Measurements from ENCODE around the gene TALDO1. TPM values are rescaled to one million over a fixed set of nuclear protein-coding genes. Genes with fewer than 3 reads are reported as not detected.

The TALDO1 gene
- total and polyA plus RNA-seq, 4 donors: 72.5 to 181 (median 128) TPM

GRCh38 chr11:766106-766935 is 19.1 kb downstream of the TALDO1 start:
- no peak overlapping the region for H3K27ac ChIP-seq (ENCODE audit: low read depth in 1 of 2, low read length in 2 of 2)
- peaks cover 17 to 46% (median 23%) of the 10 kb centered on the region in 4 donors for H3K36me3 ChIP-seq (ENCODE audit: control insufficient read depth in 4 of 4, insufficient read depth in 3 of 4, low read depth in 1 of 4, low read length in 3 of 4)
- DNase-seq (ENCODE audit: low spot score): peak; percentile 32
- no peaks in the 10 kb centered on the region for H3K27me3 ChIP-seq (ENCODE audit: control insufficient read depth in 4 of 4, insufficient read depth in 4 of 4, low read length in 3 of 4)
- peaks cover 0 to 8% (median 8%) of the 10 kb centered on the region in 4 donors for H3K4me1 ChIP-seq (ENCODE audit: control insufficient read depth in 4 of 4, insufficient read depth in 4 of 4, low read length in 3 of 4)
- no peak overlapping the region for H3K9ac ChIP-seq (ENCODE audit: low read depth in 1 of 2, low read length in 2 of 2)
- H3K4me3 ChIP-seq (ENCODE audit: low read depth in 1 of 3, low read length in 3 of 3): no peak overlapping the region
- H3K9me3 ChIP-seq (ENCODE audit: control insufficient read depth in 4 of 4, low read length in 3 of 4): no peaks in the 10 kb centered on the region
- WGBS: 84% methylated on average over 11 of the region's 11 CpGs
- TF ChIP-seq FOXA2 (IDR thresholded peaks at IDR 0.05) (no peak), GABPA (IDR thresholded peaks at IDR 0.05 in 1 of 2, conservative IDR thresholded peaks at IDR 0.05 in 1 of 2) (no peak), RXRA (IDR thresholded peaks at IDR 0.05) (no peak), ATF3 (IDR thresholded peaks at IDR 0.05) (no peak), HNF4A (conservative IDR thresholded peaks at IDR 0.05) (no peak), EGR1 (IDR thresholded peaks at IDR 0.05; ENCODE audit: low read depth in 2 of 2) (no peak), REST (IDR thresholded peaks at IDR 0.05) (no peak), JUND (IDR thresholded peaks at IDR 0.05) (no peak), YY1 (IDR thresholded peaks at IDR 0.05) (no peak), RAD21 (IDR thresholded peaks at IDR 0.05) (no peak)
- TF ChIP-seq, protein P1, sequence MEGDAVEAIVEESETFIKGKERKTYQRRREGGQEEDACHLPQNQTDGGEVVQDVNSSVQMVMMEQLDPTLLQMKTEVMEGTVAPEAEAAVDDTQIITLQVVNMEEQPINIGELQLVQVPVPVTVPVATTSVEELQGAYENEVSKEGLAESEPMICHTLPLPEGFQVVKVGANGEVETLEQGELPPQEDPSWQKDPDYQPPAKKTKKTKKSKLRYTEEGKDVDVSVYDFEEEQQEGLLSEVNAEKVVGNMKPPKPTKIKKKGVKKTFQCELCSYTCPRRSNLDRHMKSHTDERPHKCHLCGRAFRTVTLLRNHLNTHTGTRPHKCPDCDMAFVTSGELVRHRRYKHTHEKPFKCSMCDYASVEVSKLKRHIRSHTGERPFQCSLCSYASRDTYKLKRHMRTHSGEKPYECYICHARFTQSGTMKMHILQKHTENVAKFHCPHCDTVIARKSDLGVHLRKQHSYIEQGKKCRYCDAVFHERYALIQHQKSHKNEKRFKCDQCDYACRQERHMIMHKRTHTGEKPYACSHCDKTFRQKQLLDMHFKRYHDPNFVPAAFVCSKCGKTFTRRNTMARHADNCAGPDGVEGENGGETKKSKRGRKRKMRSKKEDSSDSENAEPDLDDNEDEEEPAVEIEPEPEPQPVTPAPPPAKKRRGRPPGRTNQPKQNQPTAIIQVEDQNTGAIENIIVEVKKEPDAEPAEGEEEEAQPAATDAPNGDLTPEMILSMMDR (IDR thresholded peaks at IDR 0.05; ENCODE audit: low read depth, low read length, missing input control): no peak
- TF ChIP-seq, protein P2, sequence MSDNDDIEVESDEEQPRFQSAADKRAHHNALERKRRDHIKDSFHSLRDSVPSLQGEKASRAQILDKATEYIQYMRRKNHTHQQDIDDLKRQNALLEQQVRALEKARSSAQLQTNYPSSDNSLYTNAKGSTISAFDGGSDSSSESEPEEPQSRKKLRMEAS (IDR thresholded peaks at IDR 0.05): no peak

- no peaks in the 10 kb centered on the region for H3K9me3 ChIP-seq (ENCODE audit: control insufficient read depth in 4 of 4, low read length in 3 of 4)
- H3K4me1 ChIP-seq (ENCODE audit: control insufficient read depth in 4 of 4, insufficient read depth in 4 of 4, low read length in 3 of 4): peaks cover 0 to 8% (median 8%) of the 10 kb centered on the region in 4 donors
- H3K4me3 ChIP-seq (ENCODE audit: low read depth in 1 of 3, low read length in 3 of 3): no peak overlapping the region
- H3K27ac ChIP-seq (ENCODE audit: low read depth in 1 of 2, low read length in 2 of 2): no peak overlapping the region
- no peak for TF ChIP-seq HNF4G (IDR thresholded peaks at IDR 0.05)
- DNase-seq (ENCODE audit: low spot score): no peak
- H3K27me3 ChIP-seq (ENCODE audit: control insufficient read depth in 4 of 4, insufficient read depth in 4 of 4, low read length in 3 of 4): no peaks in the 10 kb centered on the region
- H3K36me3 ChIP-seq (ENCODE audit: control insufficient read depth in 4 of 4, insufficient read depth in 3 of 4, low read depth in 1 of 4, low read length in 3 of 4): peaks cover 17 to 48% (median 22%) of the 10 kb centered on the region in 4 donors
- H3K9ac ChIP-seq (ENCODE audit: low read depth in 1 of 2, low read length in 2 of 2): no peak overlapping the region
- 97% methylated on average over 2 of the region's 2 CpGs for WGBS
Observed at GRCh38 chr11:766936-767210, 19.6 kb downstream of the TALDO1 start.
